Peyer's patch (tissue), 4 donors: ENCODE measurements around the gene RBM23.

Source experiments
- CTCF ChIP-seq, 6 experiments: fragments of 450-650 bp in 4 of 6; fragments of 200-600 bp in 2 of 6; sonication (generic) in 1 of 6; IDR thresholded peaks; one replicate each; pipeline ENCODE4 v1.5.1; 2017 to 2019; ENCODE audit warnings: antibody characterized with exemption in 6 of 6, mild to moderate bottlenecking in 3 of 6, moderate library complexity in 1 of 6
- POLR2A ChIP-seq, 2 donors: fragments of 450-650 bp; IDR thresholded peaks; one replicate each; pipeline ENCODE4 v1.5.1; 2017; ENCODE audit warnings: antibody characterized with exemption in 2 of 2, mild to moderate bottlenecking in 2 of 2, moderate library complexity in 2 of 2

DNA sequence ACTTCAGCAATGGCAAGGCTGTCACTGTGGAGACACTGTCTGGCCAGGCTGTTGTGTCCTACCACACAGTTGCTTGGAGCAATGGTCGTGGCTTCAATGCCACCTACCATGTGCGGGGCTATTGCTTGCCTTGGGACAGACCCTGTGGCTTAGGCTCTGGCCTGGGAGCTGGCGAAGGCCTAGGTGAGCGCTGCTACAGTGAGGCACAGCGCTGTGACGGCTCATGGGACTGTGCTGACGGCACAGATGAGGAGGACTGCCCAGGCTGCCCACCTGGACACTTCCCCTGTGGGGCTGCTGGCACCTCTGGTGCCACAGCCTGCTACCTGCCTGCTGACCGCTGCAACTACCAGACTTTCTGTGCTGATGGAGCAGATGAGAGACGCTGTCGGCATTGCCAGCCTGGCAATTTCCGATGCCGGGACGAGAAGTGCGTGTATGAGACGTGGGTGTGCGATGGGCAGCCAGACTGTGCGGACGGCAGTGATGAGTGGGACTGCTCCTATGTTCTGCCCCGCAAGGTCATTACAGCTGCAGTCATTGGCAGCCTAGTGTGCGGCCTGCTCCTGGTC lies 43.1 kb downstream of the RBM23 start:
- TF ChIP-seq CTCF (IDR thresholded peaks at IDR 0.05) (no peak), POLR2A (IDR thresholded peaks at IDR 0.05) (no peak)
